Epithelial cell of esophagus (primary cell): ENCODE data around the gene NTMT1.

Experiments used
- DNase-seq: peaks from one replicate; pipeline ENCODE4 v3.0.0; 2010; ENCODE audit warnings: low read depth
- H3K4me3 ChIP-seq: 2 replicates; pipeline ENCODE4 v1.5.1; 2011; ENCODE audit warnings: mild to moderate bottlenecking, low read length, control low read depth
- TF ChIP-seq, protein P1 (sequence below): IDR thresholded peaks from 2 replicates; pipeline ENCODE4 v1.5.1; 2011; ENCODE audit warnings: low read depth, mild to moderate bottlenecking, low read length, control low read depth, inconsistent platforms; ENCODE audit not compliant: insufficient read depth; ENCODE audit errors: missing control alignments

The NTMT1 gene

DNA sequence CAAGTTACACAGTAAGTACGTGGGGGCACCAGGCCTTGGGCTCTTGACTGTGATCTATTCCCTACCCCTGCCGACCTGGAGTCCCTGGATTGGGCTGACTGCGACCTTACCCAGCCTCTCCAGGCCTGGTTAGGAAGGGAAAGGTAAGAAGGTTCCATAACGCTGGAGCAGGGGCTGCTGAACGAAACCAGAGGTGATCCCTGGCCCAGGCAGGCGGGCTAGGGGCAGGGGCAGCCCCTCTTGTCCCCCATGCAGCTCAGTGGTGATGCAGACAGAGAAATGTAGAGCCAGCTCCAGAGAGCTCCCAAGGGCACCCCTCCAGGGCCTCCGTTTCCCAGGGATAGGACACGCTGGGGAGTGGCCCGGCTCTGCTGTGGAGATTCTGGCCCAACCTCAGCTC, 53.6 kb downstream of the NTMT1 start:
- TF ChIP-seq, protein P1, sequence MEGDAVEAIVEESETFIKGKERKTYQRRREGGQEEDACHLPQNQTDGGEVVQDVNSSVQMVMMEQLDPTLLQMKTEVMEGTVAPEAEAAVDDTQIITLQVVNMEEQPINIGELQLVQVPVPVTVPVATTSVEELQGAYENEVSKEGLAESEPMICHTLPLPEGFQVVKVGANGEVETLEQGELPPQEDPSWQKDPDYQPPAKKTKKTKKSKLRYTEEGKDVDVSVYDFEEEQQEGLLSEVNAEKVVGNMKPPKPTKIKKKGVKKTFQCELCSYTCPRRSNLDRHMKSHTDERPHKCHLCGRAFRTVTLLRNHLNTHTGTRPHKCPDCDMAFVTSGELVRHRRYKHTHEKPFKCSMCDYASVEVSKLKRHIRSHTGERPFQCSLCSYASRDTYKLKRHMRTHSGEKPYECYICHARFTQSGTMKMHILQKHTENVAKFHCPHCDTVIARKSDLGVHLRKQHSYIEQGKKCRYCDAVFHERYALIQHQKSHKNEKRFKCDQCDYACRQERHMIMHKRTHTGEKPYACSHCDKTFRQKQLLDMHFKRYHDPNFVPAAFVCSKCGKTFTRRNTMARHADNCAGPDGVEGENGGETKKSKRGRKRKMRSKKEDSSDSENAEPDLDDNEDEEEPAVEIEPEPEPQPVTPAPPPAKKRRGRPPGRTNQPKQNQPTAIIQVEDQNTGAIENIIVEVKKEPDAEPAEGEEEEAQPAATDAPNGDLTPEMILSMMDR: no peak
- DNase-seq: no peak
- H3K4me3 ChIP-seq: no peak overlapping the region

DNA sequence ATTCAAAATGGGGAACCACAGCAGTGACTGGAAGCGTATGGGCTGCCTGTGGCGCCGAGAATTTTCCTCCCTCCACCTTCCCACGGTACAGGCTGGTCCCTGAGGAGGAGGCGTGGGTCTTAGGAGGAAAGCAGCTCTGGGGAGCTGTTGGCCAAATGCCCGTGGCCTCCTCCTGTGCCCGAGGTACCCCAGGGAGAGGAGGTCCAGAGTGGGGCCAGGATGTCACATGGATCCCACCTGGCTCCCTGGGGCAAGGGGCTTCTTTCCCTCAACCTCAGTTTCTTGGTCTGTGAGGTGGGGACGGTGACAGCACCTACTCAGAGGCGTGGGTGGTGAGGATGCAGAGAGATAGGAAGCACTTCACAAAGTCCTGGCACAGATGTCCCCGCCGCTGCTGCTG, 56.0 kb downstream of the NTMT1 start:
- TF ChIP-seq, protein P1: no peak
- no peak for DNase-seq

DNA sequence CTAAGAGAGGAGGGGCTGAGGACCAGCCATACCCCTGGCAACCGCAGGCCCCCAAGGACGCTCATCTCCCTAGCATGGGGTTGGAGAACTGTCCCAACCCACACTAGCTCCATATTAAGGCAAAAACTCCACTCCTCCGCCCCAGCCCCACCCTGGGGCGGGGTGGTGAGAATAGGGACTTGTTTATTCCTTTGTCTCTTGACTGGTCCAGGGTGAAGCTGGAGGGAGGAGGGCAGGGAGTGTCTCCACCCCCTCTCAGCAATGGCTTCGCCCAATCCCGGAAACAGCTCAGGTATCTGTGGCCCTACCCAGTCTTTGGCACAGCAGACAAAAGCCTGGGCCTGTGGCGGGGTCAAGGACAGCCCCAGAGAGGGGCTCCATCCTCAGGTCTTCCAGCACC, 56.4 kb downstream of the NTMT1 start:
- TF ChIP-seq, protein P1: no peak
- no peak for DNase-seq
- no peak overlapping the region for H3K4me3 ChIP-seq

More for the DNA sequence above, 56.0 kb downstream of the NTMT1 start:
- H3K4me3 ChIP-seq: no peak overlapping the region

DNA sequence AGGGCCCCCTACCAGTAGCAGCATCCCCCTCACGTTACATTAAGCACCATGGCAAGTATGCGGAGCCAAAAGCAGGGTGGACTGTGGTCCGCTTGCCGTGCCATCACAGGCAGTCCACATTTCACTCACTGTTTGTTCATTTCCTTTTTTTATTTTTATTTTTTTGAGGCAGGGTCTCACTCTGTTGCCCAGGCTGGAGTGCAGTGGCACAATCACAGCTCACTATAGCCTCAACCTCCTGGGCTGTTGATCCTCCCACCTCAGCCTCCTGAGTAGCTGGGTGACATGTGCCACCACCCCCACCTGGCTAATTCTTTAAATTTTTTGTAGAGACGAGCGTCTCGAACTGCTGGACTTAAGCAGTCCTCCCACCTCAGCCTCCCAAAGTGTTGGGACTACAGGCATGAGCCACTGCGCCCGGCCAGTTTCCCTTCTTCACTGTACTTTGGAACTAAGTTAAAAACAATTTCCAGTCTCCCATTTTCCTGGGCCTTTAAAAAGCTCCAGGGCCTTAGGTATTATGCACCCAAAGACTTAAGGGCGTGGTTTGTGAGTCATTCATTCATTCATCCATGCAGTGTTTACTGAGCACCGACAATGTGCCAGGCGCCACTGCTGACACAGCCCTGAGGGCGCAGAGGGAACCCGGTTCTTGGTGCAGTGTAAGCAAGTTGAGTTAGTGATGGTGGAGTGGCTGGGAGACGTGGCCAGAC, 59.4 kb downstream of the NTMT1 start:
- TF ChIP-seq, protein P1: no peak
- no peak overlapping the region for H3K4me3 ChIP-seq
- DNase-seq: peak; percentile 97
